ENCODE data around the gene ADAMTSL1. TPM values are rescaled to one million over a fixed set of nuclear protein-coding genes. Genes with fewer than 3 reads are reported as not detected.

The ADAMTSL1 gene
- total RNA-seq, 2 experiments from 2014 or later, result not detected

DNA sequence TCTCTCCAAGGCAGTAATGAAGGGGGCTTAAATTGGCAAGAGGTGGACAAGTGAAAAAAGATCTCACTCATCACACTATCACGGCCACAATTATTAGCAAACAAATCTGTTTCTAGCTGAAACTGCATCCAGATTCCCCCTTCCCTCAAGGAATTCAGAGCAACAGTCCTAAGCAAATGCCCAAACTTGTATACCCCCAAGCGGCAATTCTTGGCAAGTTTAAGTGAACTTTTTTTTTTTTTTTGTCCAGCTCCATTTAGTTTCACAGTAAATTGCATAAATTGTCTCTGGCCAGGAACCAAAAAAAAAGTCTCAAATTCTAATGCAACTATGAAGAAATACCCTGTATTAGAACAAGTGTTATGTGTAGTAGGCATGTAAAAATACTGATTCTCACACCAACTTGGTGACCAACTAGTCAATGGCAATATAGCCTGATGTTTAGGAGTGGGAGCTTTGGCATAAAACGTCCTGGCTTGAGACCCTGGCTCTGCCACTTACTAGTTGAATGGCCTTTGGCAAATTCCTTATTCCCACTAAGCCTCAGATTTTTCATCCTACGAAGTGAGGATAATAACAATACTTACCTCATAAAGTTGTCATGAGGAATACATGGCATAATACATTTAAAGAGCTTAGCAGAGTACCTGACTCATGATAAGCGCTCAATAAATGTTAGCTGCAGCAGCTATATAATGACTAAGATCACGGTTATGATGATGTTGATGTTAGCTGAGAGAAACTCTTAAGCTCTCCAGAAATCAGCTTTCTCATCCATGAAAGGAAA, 193.2 kb downstream of the ADAMTSL1 start:
- CTCF ChIA-PET (ENCODE audit: unreplicated experiment), result no interaction called here

DNA sequence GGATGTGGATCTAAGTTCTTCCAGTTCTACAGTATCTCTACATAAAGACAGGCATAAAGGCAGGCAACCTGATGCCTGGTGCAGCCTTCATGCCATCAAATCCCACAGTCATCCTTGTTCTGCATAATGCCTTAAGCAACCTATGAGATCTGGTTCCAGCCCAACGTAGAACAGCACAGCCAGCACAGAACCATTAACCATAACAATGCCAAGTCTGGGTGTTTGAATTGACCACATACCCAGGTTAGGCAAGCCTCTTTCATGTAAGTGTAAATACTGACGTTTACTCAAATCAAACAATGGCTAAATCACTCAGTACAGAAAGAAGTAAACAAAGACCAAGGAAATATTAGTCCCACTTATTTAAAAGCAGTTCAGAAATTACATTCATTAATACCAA, 195.0 kb downstream of the ADAMTSL1 start:
- H3K36me3 ChIP-seq (ENCODE audit: insufficient read depth, low read length), result no peaks in the 10 kb centered on the region
- CTCF ChIA-PET (ENCODE audit: unreplicated experiment), result no interaction called here
- BruUV-seq (replicated peaks), result no TSS peak

More for the DNA sequence above, 193.2 kb downstream of the ADAMTSL1 start:
- Histone ChIP-seq H3K27ac (ENCODE audit: low read depth, low read length, poor library complexity, severe bottlenecking) (no peak overlapping the region), H3K79me2 (ENCODE audit: insufficient read depth, low read depth, low read length) (no peaks in the 10 kb centered on the region), H2AFZ (ENCODE audit: low read length) (no peak overlapping the region), H3K9me2 (ENCODE audit: insufficient read depth, low read length) (no peaks in the 10 kb centered on the region), H4K20me1 (ENCODE audit: insufficient read depth, low read length) (no peaks in the 10 kb centered on the region), H3K4me3 (ENCODE audit: low read depth, low read length, poor library complexity, severe bottlenecking) (no peak overlapping the region), H3K4me1 (ENCODE audit: insufficient read depth, low read length, poor library complexity, severe bottlenecking) (no peaks in the 10 kb centered on the region), H3K9me3 (ENCODE audit: low read length) (no peaks in the 10 kb centered on the region), H3K36me3 (ENCODE audit: insufficient read depth, low read length) (no peaks in the 10 kb centered on the region), H3K4me2 (ENCODE audit: low read length) (no peak overlapping the region)
- DNase-seq (ENCODE audit: low spot score), result no peak
- no peak for TF ChIP-seq EZH2phosphoT487 (IDR thresholded peaks at IDR 0.05; ENCODE audit: borderline replicate concordance, low read depth, low read length)
- TF ChIP-seq, protein P1, sequence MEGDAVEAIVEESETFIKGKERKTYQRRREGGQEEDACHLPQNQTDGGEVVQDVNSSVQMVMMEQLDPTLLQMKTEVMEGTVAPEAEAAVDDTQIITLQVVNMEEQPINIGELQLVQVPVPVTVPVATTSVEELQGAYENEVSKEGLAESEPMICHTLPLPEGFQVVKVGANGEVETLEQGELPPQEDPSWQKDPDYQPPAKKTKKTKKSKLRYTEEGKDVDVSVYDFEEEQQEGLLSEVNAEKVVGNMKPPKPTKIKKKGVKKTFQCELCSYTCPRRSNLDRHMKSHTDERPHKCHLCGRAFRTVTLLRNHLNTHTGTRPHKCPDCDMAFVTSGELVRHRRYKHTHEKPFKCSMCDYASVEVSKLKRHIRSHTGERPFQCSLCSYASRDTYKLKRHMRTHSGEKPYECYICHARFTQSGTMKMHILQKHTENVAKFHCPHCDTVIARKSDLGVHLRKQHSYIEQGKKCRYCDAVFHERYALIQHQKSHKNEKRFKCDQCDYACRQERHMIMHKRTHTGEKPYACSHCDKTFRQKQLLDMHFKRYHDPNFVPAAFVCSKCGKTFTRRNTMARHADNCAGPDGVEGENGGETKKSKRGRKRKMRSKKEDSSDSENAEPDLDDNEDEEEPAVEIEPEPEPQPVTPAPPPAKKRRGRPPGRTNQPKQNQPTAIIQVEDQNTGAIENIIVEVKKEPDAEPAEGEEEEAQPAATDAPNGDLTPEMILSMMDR (conservative IDR thresholded peaks at IDR 0.05; ENCODE audit: low read length), result no peak
- POLR2A ChIA-PET, result interaction anchor here (0.5 to 1.2 kb wide), 6 partner anchors 12 to 536 kb away, joined by 3 to 9 read pairs (median 4); no protein-coding TSS in a partner anchor
- intact Hi-C loops (cut with micrococcal nuclease; ENCODE audit: unreplicated experiment), result no loop called here
- no TSS peak for BruUV-seq (replicated peaks)

More for the DNA sequence above, 195.0 kb downstream of the ADAMTSL1 start:
- intact Hi-C loops (cut with micrococcal nuclease; ENCODE audit: unreplicated experiment), result no loop called here
- Histone ChIP-seq H3K4me1 (ENCODE audit: insufficient read depth, low read length, poor library complexity, severe bottlenecking) (no peaks in the 10 kb centered on the region), H3K4me3 (ENCODE audit: low read depth, low read length, poor library complexity, severe bottlenecking) (no peak overlapping the region), H3K9me3 (ENCODE audit: low read length) (no peaks in the 10 kb centered on the region), H2AFZ (ENCODE audit: low read length) (no peak overlapping the region), H3K9me2 (ENCODE audit: insufficient read depth, low read length) (no peaks in the 10 kb centered on the region), H4K20me1 (ENCODE audit: insufficient read depth, low read length) (no peaks in the 10 kb centered on the region), H3K79me2 (ENCODE audit: insufficient read depth, low read depth, low read length) (no peaks in the 10 kb centered on the region), H3K4me2 (ENCODE audit: low read length) (no peak overlapping the region), H3K27ac (ENCODE audit: low read depth, low read length, poor library complexity, severe bottlenecking) (no peak overlapping the region)
- TF ChIP-seq EZH2phosphoT487 (IDR thresholded peaks at IDR 0.05; ENCODE audit: borderline replicate concordance, low read depth, low read length), result no peak
- TF ChIP-seq, protein P1 (conservative IDR thresholded peaks at IDR 0.05; ENCODE audit: low read length), result no peak
- POLR2A ChIA-PET, result interaction anchor here (1.3 kb wide), 1 partner anchor 14 kb away, joined by 3 read pairs; no protein-coding TSS in a partner anchor
- DNase-seq (ENCODE audit: low spot score), result no peak
